Right forelimb (tissue), 1 donor: ENCODE measurements around the gene KIAA1549.
"Not testable (repeated sequence)": the region's sequence is repeated elsewhere in the genome, so short reads cannot be mapped to it uniquely, and the experiment has no call there.

Experiments
- DNase-seq: peaks from one replicate; pipeline ENCODE4 v3.0.0-alpha.2; 2018

KIAA1549 gene

GRCh38 chr7:138941545-138941944 lies 39.6 kb downstream of the KIAA1549 start:
- no peak for DNase-seq

- not testable (repeated sequence) for DNase-seq
Observed at GRCh38 chr7:138940602-138941001, 40.6 kb downstream of the KIAA1549 start.

GRCh38 chr7:138937484-138937883 lies 43.7 kb downstream of the KIAA1549 start:
- no peak for DNase-seq

- DNase-seq: no peak
Observed at GRCh38 chr7:138935465-138936011, 45.7 kb downstream of the KIAA1549 start.

- no peak for DNase-seq
Observed at GRCh38 chr7:138934861-138935260, 46.3 kb downstream of the KIAA1549 start.

GRCh38 chr7:138934367-138934766 lies 46.8 kb downstream of the KIAA1549 start:
- no peak for DNase-seq

- DNase-seq: no peak
Observed at GRCh38 chr7:138932870-138933269, 48.3 kb downstream of the KIAA1549 start.

GRCh38 chr7:138932427-138932826 lies 48.8 kb downstream of the KIAA1549 start:
- no peak for DNase-seq

GRCh38 chr7:138929969-138930368 lies 51.2 kb downstream of the KIAA1549 start:
- no peak for DNase-seq

- DNase-seq: no peak
Observed at GRCh38 chr7:138926241-138926612, 55.0 kb downstream of the KIAA1549 start.

GRCh38 chr7:138924501-138925225 lies 56.5 kb downstream of the KIAA1549 start:
- no peak for DNase-seq

- DNase-seq: no peak
Observed at GRCh38 chr7:138921277-138921676, 59.9 kb downstream of the KIAA1549 start.

GRCh38 chr7:138919911-138920310 lies 61.3 kb downstream of the KIAA1549 start:
- no peak for DNase-seq

- no peak for DNase-seq
Observed at GRCh38 chr7:138919216-138919615, 62.0 kb downstream of the KIAA1549 start.

- no peak for DNase-seq
Observed at GRCh38 chr7:138918756-138919155, 62.4 kb downstream of the KIAA1549 start.

GRCh38 chr7:138918176-138918575 lies 63.0 kb downstream of the KIAA1549 start:
- no peak for DNase-seq

- no peak for DNase-seq
Observed at GRCh38 chr7:138917771-138918170, 63.4 kb downstream of the KIAA1549 start.

- DNase-seq: no peak
Observed at GRCh38 chr7:138916731-138917130, 64.5 kb downstream of the KIAA1549 start.

GRCh38 chr7:138916275-138916674 lies 64.9 kb downstream of the KIAA1549 start:
- DNase-seq: no peak

GRCh38 chr7:138913783-138914182 lies 67.4 kb downstream of the KIAA1549 start:
- no peak for DNase-seq

GRCh38 chr7:138911007-138911406 lies 70.2 kb downstream of the KIAA1549 start:
- DNase-seq: no peak

GRCh38 chr7:138907850-138908249 lies 73.3 kb downstream of the KIAA1549 start:
- no peak for DNase-seq

GRCh38 chr7:138907201-138907847 lies 73.9 kb downstream of the KIAA1549 start:
- DNase-seq: no peak

GRCh38 chr7:138903859-138904435 lies 77.2 kb downstream of the KIAA1549 start:
- DNase-seq: no peak
